ENCODE data around the gene GPSM1.

- TF ChIP-seq CTCF (IDR thresholded peaks at IDR 0.05): no peak
- TF ChIP-seq EZH2 (IDR thresholded peaks at IDR 0.05): no peak
- no peak for TF ChIP-seq EZH2phosphoT487 (IDR thresholded peaks at IDR 0.05)
Observed at GRCh38 chr9:136316896-136317676, 10.3 kb upstream of the GPSM1 start.
